CD4-positive, alpha-beta T cell treated with Interleukin-21 for 1 hour (primary cell): ENCODE results near the gene RASL10B.

Experiments
- DNase-seq: peaks from one replicate; pipeline ENCODE4 v3.0.0-alpha.2; 2020

The RASL10B gene

GRCh38 chr17:35766489-35766877, 35.0 kb downstream of the RASL10B start:
- DNase-seq = no peak

- peak; percentile 45 for DNase-seq
These were observed 35.6 kb downstream of the RASL10B start for GRCh38 chr17:35766903-35767510.

- no peak for DNase-seq
These were observed 37.4 kb downstream of the RASL10B start for GRCh38 chr17:35768797-35769196.

- DNase-seq = no peak
These were observed 38.6 kb downstream of the RASL10B start for GRCh38 chr17:35769895-35770486.

GRCh38 chr17:35773129-35773528, 41.7 kb downstream of the RASL10B start:
- no peak for DNase-seq

GRCh38 chr17:35773679-35774425, 42.4 kb downstream of the RASL10B start:
- DNase-seq = no peak

- DNase-seq = no peak
These were observed 43.1 kb downstream of the RASL10B start for GRCh38 chr17:35774499-35774898.

GRCh38 chr17:35775039-35775438, 43.6 kb downstream of the RASL10B start:
- no peak for DNase-seq

- no peak for DNase-seq
These were observed 44.1 kb downstream of the RASL10B start for GRCh38 chr17:35775583-35775982.

- DNase-seq = no peak
These were observed 47.3 kb downstream of the RASL10B start for GRCh38 chr17:35778641-35779196.

- DNase-seq = no peak
These were observed 49.5 kb downstream of the RASL10B start for GRCh38 chr17:35780950-35781349.

- DNase-seq = no peak
These were observed 53.5 kb downstream of the RASL10B start for GRCh38 chr17:35784895-35785294.

- no peak for DNase-seq
These were observed 55.5 kb downstream of the RASL10B start for GRCh38 chr17:35786941-35787432.

- no peak for DNase-seq
These were observed 57.3 kb downstream of the RASL10B start for GRCh38 chr17:35788477-35789368.

- no peak for DNase-seq
These were observed 59.4 kb downstream of the RASL10B start for GRCh38 chr17:35790841-35791240.

GRCh38 chr17:35791681-35792350, 60.4 kb downstream of the RASL10B start:
- DNase-seq = no peak
